Activated CD4-positive, alpha-beta T cell treated with anti-CD3 and anti-CD28 coated beads, Interleukin-2, amount 50 U/mL, for 1 hour (primary cell): ENCODE results near the gene BMP8B.

Experiments used
- DNase-seq: peaks from one replicate; pipeline ENCODE4 v3.0.0-alpha.2; 2020

Gene BMP8B

DNA sequence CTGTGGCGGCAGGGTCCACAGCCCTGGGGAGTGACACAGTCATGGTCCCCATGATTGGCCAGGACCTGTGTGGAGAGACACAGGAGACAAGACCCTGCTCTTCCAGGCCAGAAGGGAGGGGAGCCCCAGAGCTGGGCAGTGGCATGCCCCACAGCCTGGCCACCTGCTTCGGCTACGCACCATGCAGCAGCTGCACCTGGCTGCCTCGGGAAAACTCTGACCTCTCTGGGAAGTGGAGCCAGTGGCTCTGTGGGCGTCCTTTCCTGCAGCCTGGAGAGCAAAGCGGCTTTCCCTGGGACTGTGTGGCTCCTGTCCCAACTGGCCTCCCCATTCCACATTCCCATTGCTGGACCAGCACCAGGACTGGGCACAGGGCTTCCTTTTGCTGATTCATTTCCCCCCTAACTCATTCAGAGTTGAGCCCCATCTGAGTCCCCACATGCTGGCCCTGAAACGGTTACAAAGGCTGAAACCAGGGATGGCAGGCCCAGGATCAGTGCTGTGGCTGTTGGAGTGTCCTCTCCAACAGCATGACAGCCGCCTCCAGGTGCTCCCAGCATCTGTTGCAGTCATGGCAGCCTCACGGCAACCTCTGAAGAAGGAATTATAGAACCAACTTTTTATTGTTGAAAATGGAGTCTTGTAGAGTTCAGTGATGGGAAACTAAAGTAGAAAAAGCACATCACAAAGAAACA, 32.6 kb downstream of the BMP8B start:
- DNase-seq = no peak

DNA sequence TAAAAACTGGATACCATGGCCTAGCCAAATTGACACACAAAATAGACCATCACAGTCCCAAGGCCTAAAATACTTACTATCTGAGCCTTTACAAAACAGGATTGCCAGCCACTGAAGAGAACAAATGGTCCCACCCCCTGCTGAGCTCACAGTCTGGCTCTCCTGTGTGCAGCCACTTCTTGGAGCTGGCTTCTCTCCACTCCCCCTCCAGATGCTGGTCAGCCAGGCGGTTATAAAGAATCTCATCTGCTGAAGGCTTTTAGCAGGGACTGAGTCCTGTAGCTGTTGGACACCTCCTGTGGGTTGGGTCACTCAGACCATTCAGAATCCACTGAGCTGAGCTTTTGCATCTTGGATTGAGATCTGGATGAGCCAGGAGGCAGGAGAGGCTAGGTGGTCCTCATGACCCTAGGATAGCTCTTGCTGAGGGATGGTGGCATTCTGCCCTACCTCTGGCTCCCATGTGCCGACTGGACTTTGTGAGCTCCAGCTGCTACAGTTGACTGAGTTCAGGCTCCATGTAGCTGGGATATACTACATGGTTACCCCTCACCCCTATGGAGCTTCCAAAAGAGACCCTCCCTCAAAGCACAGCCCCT, 33.7 kb downstream of the BMP8B start:
- no peak for DNase-seq

DNA sequence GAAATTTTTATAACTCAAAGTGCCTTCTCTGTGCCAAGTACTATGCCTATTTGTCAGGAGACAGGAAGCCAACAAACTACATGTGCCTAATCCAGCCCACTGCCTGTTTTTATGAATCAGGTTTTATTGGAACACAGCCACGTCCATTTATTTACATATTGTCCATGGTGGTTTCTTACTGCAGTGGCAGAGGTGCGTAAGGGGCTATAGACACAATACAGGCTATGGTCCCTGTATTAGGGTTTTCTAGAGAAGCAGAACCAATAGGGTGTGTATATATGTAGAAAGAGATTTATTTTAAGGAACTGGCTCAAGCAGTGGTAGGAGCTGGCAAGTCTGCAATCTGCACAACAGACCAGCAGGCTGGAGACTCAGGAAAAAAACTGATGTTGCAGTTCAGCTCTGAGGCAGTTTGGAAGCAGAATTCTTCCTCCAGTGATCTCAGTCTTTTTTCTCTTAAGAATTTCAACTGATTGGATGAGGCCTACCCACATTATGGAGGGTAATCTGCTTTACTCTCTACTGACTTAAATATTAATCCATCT, 34.6 kb downstream of the BMP8B start:
- DNase-seq = no peak

DNA sequence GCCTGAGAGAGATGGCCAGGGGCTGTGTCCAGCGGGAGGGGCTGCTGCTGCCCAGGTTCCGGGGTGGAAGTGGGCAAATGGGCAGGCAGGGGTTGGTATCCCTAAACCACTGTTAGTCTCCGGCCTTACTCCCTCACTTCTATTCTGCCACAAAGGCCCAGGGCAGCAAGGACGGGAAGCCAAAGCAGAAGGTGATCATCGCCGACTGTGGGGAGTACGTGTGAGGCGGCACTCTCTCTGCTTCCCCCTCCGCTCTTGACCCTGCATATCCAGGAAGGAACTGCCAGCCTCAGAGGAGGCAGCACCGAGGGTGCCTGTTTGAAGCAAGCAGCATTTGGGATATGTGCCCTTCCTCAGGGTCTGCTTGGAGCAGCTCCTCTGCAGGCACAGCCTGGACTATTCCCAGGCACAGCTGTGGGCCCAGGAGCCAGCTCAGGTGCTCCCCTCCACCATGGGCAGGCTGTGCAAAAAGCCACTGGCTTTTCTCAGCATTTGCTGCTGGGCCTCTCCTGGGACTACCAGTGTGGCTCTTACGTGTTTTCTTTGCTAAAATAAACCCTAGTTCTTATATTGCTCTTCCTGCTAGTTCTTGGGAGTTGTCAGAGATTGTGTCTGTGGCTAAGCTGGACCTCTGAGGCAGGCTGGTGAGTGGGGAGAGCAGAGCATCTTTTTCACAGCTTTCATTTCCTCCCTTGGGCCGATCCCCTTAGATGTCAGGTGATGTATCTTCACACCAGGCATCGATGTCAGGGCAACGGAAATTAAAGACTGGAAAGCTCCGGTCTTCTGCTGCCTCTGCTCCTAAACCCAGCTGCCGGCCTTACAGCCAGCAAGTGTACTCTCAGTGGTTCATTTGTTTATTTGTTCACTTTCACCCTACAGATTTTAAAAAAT, 35.3 kb downstream of the BMP8B start:
- no peak for DNase-seq

DNA sequence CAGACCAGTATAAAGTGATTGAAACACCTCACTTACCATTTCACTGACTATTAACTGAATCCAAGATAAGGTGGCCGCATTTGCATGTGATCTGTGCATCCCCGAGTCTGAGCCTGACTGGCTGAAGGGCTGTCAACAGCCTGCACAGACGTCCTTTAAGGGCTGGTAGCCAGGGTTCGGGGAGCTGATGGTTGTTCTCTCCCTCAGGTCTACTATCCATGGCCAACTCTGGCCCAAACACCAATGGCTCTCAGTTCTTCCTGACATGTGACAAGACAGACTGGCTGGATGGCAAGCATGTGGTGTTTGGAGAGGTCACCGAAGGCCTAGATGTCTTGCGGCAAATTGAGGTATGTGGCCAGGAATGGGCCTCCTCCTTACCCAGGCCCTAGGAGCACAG, 36.0 kb downstream of the BMP8B start:
- no peak for DNase-seq

DNA sequence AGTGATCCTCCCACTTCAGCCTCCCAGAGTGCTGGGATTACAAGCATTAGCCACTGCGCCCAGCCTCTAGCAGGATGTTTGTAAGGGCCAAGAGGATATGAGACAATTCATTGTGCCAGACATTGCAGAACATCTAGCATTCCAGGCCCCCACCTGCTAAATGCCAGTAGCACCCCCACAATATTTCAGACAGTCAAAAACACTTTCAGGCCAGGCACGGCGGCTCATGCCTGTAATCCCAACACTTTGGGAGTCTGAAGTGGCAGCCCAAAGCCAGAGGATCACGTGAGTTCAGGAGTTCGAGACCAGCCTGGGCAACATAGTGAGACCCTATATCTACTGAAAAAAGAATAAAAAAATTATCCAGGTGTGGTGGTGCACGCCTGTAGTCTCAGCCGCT, 37.1 kb downstream of the BMP8B start:
- no peak for DNase-seq

DNA sequence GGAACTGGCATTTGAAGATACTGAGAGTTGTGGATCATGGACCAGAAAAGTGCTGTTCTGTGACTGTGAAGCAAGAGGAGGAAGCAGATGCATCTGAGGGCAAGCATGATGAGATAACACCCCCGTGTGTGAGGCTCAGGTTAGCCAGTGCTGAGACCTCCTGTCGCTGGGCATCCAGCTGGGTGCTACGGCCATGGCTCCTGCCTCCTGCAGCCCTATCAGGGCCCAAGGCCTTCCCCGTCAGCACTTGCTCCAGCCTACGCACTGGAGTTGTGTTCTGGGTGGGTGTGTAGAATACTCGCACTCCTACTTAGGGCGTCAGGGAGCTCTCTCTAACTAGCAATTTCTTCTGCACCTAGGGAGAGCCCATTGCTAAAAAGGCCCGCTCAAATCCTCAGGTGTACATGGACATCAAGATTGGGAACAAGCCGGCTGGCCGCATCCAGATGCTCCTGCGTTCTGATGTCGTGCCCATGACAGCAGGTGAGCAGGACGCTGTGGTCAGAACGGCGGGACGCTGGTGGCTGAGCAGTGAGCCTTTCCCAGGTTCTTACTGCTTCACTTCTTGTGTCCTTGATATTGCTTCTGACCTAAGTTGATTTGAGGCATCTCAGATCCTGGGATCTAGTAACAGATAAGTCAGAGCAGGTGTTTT, 43.5 kb downstream of the BMP8B start:
- no peak for DNase-seq

DNA sequence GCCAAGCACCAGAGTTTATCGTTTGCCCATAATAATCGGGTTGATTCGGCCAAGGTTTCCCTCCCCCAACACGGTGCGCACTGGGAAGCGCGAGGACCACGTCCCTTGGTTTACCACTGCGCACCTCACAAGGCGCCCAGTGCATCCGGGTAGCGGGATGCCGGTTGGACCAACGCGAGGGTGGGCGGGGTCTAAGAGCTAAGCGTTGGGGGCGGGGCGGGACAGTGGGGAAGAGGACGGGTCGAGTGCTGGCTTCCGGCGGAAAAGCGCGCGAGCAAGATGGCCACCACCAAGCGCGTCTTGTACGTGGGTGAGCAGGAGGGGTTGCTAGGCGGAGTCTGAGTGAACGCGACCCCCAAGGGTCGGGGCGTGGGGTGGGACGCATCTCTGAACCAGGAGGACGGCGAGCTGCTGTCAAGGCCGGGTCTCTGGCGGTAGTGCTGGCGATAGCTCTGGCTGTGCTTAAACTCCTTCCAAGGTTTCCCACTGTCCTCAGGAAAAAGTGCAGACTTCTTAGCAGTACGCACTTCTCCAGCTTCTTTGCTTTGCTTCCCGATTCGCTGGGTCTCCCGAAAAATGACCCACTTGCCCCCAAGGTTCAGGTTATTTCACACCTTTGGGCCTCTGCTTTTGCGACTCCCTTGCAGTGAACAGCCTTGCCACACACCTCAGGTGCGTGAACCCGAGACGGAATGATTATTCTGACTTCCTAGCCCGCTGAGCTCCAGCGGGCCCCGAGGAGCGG, 49.9 kb downstream of the BMP8B start, which contains the start of gene PPIE:
Gene PPIE (plus strand): TSS at position 261 of the 745 bp plus-strand sequence. CDS start 19 bp downstream, at position 280.
- DNase-seq = peak; percentile 95

DNA sequence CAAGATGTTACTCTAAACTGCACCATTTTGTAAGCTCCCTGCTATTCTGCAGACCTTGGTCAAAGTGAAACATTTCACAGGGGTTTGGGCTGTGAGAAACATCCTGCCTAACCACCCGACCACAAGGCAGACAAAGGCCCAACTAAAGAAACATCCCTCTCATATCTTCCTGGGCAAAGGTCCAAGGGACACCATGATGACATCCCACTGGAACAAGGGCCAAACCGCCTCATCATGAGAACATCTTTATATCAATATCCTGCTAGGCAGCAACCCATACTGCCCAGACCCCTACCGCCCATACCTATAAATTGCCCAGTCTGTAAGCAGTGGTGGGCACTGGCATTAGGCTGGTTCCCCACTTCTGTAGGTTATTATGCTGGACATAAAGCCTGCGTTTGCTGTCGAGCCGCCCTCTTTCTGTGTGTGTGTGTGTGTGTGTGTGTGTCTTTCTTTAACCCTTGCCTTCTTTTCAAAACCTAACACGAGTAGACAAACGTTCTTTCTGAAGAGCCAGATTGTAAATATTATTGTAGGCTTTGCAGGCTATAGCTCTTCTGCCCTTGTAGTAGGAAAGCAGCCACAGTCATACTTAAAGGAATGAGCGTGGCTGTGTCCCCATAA, 51.0 kb downstream of the BMP8B start:
- no peak for DNase-seq

DNA sequence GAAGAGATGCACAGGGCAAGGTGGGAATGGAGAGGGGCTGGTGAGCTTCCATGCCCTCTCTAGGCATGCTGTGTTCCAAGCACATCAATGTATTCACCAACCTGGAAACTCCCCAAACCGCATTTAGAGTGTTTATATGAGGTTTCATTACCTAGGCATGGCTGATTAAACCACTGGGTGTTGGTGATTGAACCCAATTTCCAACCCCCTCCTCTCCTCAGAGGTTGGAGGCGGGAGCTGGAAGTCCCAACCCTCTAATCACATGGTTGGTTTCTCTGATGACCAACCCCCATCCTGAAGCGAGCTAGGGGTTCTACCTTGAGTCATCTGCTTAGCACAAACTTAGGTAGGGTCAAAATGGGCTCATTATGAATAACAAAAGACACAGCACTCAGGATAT, 52.9 kb downstream of the BMP8B start:
- DNase-seq = no peak

DNA sequence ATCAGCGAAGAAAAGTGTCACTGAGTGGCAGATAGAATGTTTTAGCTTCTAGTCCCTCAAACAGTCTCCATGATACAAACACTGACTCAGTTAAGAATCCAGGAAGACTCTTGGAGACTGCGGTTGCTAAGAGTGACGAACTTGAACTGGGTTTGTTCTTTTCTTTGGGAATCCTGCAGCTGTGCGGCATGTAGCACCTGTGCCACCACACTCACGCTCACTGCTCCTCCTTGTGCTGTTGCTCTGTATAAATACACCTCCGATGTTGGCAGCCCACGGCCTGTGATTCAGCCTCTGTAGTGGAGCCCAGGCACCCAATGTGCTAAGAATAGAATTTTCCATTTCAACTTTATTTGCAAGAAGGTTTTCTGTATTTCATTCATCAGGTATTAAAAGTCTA, 55.5 kb downstream of the BMP8B start:
- DNase-seq = no peak

DNA sequence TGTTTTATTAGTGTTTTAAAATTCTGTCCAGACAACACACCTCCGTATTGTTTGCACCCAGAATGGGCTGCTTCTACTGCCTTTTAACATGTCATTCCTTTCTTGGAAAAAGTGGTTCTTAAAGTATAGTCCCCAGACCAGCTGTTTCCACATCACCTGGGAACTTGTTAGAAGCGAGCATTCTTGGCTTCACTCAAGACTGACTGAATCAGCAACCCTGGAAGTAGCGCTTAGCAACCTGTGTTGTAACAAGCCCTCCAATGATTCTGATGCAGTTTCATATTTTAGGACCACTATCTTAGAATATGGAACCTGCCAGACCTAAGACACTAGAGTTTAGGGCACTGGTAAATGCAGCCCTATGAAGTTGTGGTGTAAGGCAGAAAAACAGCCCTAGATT, 55.9 kb downstream of the BMP8B start:
- DNase-seq = no peak

DNA sequence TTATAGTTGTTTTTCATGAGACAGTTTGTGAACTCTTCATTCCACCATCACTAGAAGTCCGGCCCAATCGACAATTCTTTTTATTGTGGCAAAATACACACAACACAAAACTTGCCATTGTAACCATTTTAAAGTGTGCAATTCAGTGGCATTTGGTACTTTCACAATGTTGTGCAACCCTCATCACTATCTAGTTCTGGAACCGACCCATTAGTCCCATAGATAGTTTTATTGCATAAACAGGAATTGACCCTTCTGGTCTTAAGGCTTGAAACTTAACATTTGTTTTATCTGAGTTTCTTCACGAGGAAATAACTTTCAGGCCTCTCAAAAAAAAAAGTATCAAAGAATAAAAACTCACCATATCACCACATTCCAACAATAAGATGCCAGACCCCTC, 58.8 kb downstream of the BMP8B start:
- DNase-seq = no peak

DNA sequence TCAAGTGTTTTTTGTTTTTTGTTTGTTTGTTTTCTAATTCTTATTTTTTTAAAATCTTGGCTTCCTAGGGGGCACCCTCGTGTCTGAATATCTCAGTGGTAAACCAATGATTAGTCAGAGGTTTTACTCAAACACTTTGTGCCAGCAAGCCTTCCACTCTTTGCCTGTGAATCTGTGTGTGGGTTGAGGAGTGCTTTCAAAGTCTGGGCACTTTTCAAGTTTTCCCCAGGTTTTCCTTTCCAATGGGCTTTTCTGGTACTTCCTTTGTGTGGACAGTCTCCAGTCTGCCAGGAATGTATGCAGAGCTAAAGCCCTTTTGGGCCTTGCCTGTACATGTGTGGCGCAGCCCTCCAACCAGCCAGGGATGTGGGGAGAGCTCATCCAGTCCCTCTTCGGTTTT, 59.6 kb downstream of the BMP8B start:
- DNase-seq = no peak

DNA sequence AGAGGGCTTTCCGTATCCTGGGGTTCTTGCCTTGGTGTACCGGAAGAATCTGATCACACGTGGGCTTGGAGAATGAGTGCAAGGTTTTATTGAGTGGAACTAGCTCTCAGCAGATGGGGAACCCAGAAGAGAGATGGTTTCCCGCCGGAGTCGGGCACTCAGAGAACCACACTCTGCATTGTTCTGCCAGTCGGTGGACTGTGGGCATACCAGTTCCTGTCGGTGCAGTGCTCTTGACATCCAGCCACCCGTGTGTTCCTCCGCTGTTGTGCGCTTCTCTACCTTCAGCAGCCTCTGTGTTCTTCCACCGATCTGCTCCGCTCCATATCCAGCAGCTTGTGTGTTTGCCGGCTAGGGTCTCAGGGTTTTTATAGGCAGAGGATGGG, 60.7 kb downstream of the BMP8B start:
- no peak for DNase-seq

DNA sequence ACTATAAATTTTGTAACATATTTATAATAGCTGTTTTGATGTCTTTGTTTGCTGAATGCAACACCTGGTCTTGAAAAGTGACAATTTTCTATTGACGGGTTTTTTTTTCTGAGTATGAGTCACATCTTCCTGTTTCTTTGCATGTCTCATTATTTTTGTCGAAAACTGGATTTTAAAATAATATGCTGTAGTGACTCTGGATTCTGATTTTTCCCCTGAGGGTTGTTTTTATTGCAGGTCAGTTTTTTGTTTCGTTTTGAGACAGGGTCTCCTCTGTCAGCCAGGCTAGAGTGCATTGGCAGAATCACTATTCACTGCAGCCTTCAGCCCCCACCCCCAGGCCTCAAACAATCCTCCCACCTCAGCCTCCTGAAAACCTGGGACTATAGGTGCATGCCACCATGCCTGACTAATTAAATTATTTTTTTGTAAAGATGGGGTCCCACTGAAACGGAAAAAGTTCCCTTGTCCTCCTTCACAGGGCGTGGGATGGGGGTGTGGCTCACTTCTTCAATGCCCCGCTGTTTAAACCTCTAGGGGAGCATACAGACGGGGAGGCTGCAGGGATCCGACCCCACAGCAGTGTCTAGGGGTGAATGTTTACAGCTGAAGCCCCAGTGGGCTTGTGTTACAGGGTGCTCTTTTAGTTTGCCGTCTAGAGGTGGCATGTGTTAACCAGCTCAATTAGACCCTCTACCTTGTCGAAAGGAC, 61.3 kb downstream of the BMP8B start:
- DNase-seq = no peak

DNA sequence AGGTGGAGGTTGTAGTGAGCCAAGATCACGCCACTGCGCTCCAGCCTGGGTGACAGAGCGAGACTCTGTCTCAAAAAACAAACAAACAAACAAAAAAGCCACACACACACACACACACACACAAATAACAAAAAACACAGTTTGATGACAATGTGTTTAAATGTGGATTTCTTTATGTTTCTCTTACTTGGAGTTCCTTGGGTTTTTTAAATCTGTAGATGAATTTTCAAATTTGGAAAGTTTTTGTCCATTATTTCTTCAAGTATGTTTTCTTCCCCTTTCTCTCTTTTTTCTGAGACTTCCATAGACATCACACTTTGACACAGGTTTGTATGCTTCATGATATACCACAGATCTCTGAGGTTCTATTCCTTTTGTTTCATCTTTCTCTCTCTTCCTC, 62.1 kb downstream of the BMP8B start:
- no peak for DNase-seq

DNA sequence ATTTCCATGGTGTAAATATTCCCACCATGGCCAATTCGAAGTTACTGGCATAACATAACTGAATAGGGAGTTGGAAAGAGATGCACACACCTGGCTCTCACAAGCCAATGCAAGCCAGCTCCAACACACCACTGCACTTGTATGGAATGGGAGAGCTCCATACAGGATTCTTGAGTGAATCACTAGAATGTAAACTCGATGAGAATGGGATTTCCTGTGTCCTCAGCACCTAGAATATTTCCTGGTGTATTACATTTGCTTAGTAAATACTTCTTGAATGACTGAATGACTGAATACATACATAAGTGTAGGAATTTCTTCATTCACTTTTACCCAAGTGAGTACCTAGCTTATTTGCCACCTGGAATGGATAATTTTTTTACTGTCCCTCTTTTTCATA, 66.2 kb downstream of the BMP8B start:
- DNase-seq = no peak

DNA sequence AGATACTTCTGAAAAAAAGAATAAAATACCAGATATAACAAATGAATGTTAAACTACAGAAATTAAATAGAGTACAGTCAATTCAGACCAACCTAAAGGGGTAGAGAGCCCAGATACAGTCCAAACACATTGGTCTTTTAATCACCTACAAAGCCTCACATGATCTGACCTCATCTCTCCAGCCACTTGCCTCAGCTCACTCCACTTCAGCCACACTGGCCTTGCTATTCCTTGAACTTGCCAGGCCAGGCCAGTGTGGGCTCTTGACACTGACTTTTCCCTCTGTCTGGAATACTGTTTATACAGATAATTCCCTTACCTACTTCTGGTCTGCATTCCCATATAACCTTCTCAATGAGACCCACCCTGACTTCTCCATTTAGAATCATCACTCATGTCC, 67.0 kb downstream of the BMP8B start:
- no peak for DNase-seq

DNA sequence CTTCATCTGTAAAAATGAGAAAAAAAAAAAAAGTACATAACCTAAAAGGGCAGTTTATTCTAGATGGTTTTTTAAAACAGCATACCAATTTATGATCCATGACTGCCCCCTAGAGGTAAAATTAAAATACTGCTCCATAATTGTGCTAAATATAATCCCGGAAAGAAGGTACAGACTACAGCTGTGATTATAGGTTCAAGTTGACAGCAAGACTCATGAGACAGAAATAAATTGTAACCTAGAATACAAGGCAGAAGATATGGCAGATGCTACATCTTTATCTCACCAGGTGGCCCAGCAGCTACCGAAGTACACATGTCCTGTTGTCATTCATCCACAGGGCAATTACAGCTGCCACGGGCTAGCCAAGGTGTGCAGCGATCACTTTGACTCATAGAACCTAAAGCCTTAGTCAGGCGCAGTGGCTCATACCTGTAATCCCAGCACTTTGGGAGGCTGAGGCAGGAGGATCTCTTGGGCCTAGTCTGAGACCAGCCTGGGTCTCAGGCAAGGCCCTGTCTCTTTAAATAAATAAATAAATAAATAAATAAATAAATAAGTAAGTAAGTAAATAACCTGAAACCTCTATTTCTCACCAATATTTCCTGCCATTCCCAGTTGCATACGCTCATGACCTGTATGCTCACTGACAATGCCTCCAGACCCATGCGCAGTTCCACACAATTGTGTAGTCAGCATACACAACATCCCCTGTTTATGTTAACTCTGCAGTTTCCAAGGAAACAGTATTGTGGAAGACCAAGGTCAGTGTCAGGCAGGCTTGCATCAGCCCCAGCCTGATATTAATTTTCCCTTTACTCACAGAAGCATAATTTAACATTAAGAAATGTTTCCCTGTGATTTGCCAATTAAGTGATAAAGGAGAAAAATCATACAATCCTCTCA, 68.3 kb downstream of the BMP8B start:
- DNase-seq = no peak
